Measurements from ENCODE around the gene ERO1A.
A peak's percentile ranks its signal among the peaks of the same experiment; 100 is the strongest.

ERO1A gene

GRCh38 chr14:52694761-52695480 is 437 bp downstream of the ERO1A start:
- DNase-seq, result peak; percentile 31

GRCh38 chr14:52693532-52693931 is 1.8 kb downstream of the ERO1A start:
- DNase-seq, result no peak

- DNase-seq, result no peak
Observed at GRCh38 chr14:52693036-52693435, 2.3 kb downstream of the ERO1A start.

GRCh38 chr14:52692248-52692962 is 3.0 kb downstream of the ERO1A start:
- peak; percentile 27 for DNase-seq

GRCh38 chr14:52690983-52691760 is 4.2 kb downstream of the ERO1A start:
- DNase-seq, result no peak

GRCh38 chr14:52686176-52686575 is 9.2 kb downstream of the ERO1A start:
- no peak for DNase-seq

GRCh38 chr14:52683985-52684520 is 11.3 kb downstream of the ERO1A start:
- no peak for DNase-seq

GRCh38 chr14:52678591-52678990 is 16.8 kb downstream of the ERO1A start:
- DNase-seq, result peak; percentile 7

- no peak for DNase-seq
Observed at GRCh38 chr14:52663850-52664249, 31.5 kb downstream of the ERO1A start.

- no peak for DNase-seq
Observed at GRCh38 chr14:52661314-52661713, 34.0 kb downstream of the ERO1A start.

- DNase-seq, result no peak
Observed at GRCh38 chr14:52660832-52661231, 34.5 kb downstream of the ERO1A start.

- no peak for DNase-seq
Observed at GRCh38 chr14:52660325-52660724, 35.0 kb downstream of the ERO1A start.

- no peak for DNase-seq
Observed at GRCh38 chr14:52656905-52657304, 38.5 kb downstream of the ERO1A start.

GRCh38 chr14:52650774-52651173 is 44.6 kb downstream of the ERO1A start:
- no peak for DNase-seq

- no peak for DNase-seq
Observed at GRCh38 chr14:52649511-52649910, 45.8 kb downstream of the ERO1A start.

- no peak for DNase-seq
Observed at GRCh38 chr14:52641745-52642144, 53.6 kb downstream of the ERO1A start.

GRCh38 chr14:52640137-52640536 is 55.2 kb downstream of the ERO1A start:
- no peak for DNase-seq

GRCh38 chr14:52619687-52620086 is 75.7 kb downstream of the ERO1A start:
- no peak for DNase-seq

- no peak for DNase-seq
Observed at GRCh38 chr14:52618602-52619001, 76.8 kb downstream of the ERO1A start.

- DNase-seq, result no peak
Observed at GRCh38 chr14:52610187-52610586, 85.2 kb downstream of the ERO1A start.

GRCh38 chr14:52609445-52610044 is 85.8 kb downstream of the ERO1A start:
- no peak for DNase-seq

GRCh38 chr14:52607061-52607460 is 88.3 kb downstream of the ERO1A start:
- DNase-seq, result no peak

GRCh38 chr14:52602131-52602530 is 93.2 kb downstream of the ERO1A start:
- DNase-seq, result no peak

Measured in HCEC 1CT (cell line).